BE2C (cell line): ENCODE measurements around the gene PRDM16.
"Not testable (repeated sequence)": the region's sequence is repeated elsewhere in the genome, so short reads cannot be mapped to it uniquely, and the experiment has no call there.

Experiments used
- DNase-seq: peaks from one replicate; pipeline ENCODE4 v3.0.0-alpha.2; 2020
- H3K27me3 ChIP-seq: fragments of 250-450 bp; sonication (Bioruptor Pico); 2 replicates; pipeline ENCODE4 v1.5.1; 2020; ENCODE audit warnings: mild to moderate bottlenecking
- H3K36me3 ChIP-seq: fragments of 250-450 bp; sonication (Bioruptor Pico); 2 replicates; pipeline ENCODE4 v1.5.1; 2020; ENCODE audit warnings: mild to moderate bottlenecking
- H3K4me1 ChIP-seq: fragments of 250-450 bp; sonication (Bioruptor Pico); 2 replicates; pipeline ENCODE4 v1.5.1; 2020
- H3K4me3 ChIP-seq: 2 replicates; pipeline ENCODE4 v1.5.1; 2011; ENCODE audit warnings: low read depth, low read length
- H3K9me3 ChIP-seq: fragments of 250-450 bp; sonication (Bioruptor Pico); 2 replicates; pipeline ENCODE4 v1.5.1; 2020
- CTCF ChIP-seq: IDR thresholded peaks from 2 replicates; pipeline ENCODE4 v1.5.1; 2012; ENCODE audit warnings: mild to moderate bottlenecking, low read depth, low read length

The PRDM16 gene

GRCh38 chr1:3086272-3086974 lies 17.4 kb downstream of the PRDM16 start:
- Histone ChIP-seq H3K4me1 (no peaks in the 10 kb centered on the region), H3K36me3 (no peaks in the 10 kb centered on the region), H3K4me3 (no peak overlapping the region), H3K9me3 (no peaks in the 10 kb centered on the region), H3K27me3 (peaks cover 4% of the 10 kb centered on the region)
- TF ChIP-seq CTCF = no peak
- no peak for DNase-seq

DNA sequence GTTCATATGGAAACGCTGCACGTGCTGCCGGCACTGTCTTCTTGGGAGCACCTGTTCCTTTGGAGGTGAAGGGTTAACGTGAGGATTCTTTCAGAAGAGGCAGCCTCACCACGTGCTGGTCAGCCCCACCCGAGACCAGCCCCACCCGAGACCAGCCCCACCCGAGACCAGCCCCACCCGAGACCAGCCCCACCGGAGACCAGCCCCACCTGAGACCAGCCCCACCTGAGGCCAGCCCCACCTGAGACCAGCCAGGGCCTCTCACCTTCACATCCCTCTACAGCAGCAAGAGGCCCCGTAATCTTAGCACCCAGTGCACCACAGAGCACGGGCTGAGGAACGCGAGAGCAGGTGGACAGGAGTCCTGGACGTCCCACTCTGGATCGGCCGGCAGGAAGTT lies 18.0 kb downstream of the PRDM16 start:
- TF ChIP-seq CTCF = no peak
- no peaks in the 10 kb centered on the region for H3K9me3 ChIP-seq
- H3K27me3 ChIP-seq = peaks cover 4% of the 10 kb centered on the region
- H3K4me3 ChIP-seq = no peak overlapping the region
- DNase-seq = no peak
- no peaks in the 10 kb centered on the region for H3K4me1 ChIP-seq
- no peaks in the 10 kb centered on the region for H3K36me3 ChIP-seq

DNA sequence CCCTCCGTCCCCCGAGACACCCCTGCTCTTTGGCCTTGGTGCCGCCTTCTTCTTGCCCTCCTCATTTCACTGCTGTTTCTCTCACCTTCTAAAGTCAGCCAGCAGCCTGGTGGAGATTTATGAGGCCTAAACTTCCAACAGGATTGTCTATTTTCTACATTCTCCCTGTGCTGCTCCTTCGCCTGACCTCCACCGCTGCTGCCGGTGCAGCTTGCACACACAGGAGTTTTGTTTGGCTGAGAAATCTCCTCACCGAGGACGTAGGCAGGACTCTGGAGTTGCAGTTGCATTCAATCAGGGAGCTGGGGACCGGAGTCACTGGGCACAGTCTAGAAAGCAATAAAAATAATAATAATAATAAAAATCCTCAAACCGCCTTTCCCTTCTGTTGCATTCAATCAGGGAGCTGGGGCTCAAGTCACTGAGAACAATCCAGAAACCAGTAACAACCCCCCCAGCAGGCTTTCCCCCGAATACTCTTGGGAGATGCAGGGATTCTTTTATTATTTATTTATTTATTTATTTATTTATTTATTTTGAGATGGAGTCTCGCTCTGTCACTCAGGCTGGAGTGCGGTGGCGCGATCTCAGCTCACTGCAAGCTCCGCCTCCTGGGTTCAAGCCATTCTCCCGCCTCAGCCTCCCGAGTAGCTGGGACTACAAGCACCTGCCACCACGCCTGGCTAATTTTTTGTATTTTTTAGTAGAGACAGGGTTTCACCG lies 19.1 kb downstream of the PRDM16 start:
- not testable (repeated sequence) for H3K9me3 ChIP-seq, DNase-seq, H3K27me3 ChIP-seq, H3K36me3 ChIP-seq, H3K4me3 ChIP-seq, H3K4me1 ChIP-seq

DNA sequence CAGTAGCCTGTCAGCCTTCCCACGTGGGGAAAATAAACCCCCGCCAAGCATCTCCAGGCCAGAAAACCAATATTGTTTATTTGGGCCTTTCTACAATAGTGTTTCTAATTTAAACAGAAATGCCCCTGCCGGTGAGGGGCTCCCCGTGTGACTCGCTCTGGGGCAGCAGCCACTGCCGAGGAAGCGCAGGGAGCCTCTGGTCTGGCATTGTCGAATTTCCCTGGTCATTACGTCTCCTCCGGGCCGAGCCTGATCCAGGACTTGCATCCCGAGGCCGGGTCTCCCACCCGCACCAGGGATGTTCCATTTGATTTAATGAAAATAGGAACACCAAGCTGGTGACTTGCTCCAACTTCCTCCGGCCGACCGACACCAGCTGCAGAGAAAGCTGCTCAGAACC lies 20.5 kb downstream of the PRDM16 start:
- Histone ChIP-seq H3K4me3 (no peak overlapping the region), H3K4me1 (no peaks in the 10 kb centered on the region), H3K27me3 (peaks cover 4% of the 10 kb centered on the region), H3K36me3 (no peaks in the 10 kb centered on the region), H3K9me3 (no peaks in the 10 kb centered on the region)
- no peak for TF ChIP-seq CTCF
- no peak for DNase-seq

GRCh38 chr1:3091334-3091733 lies 22.3 kb downstream of the PRDM16 start:
- no peak for TF ChIP-seq CTCF
- Histone ChIP-seq H3K36me3 (no peaks in the 10 kb centered on the region), H3K27me3 (peaks cover 4% of the 10 kb centered on the region), H3K4me1 (no peaks in the 10 kb centered on the region), H3K9me3 (no peaks in the 10 kb centered on the region), H3K4me3 (no peak overlapping the region)
- no peak for DNase-seq

DNA sequence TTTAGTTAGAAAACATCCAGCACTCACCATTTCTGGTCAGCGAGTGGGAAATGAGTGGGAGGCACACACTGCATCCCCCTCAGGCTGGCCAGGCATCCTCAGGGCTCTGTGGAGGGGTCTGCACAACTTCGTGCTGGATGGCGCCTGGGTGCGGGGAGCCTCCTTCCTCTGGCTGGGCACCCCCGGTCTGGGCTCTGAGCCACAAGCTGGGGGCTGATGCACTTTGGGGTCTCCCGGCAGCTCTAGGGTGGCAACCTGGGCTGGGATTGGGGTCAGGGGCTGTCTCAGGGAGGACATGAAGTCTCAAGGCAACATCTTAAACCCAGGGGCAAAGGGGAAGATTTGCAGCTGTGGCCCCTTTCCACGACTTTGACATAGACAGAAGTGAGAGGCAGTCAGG lies 23.5 kb downstream of the PRDM16 start:
- Histone ChIP-seq H3K4me1 (no peaks in the 10 kb centered on the region), H3K9me3 (no peaks in the 10 kb centered on the region), H3K4me3 (no peak overlapping the region), H3K27me3 (peaks cover 4% of the 10 kb centered on the region), H3K36me3 (no peaks in the 10 kb centered on the region)
- TF ChIP-seq CTCF = no peak
- no peak for DNase-seq
